IgD-negative memory B cell (primary cell): ENCODE measurements around the gene COX17. TPM values are rescaled to one million over a fixed set of nuclear protein-coding genes. Genes with fewer than 3 reads are reported as not detected.

Experiments
- H3K27ac Mint-ChIP-seq, 3 donors: one replicate each; pipeline ENCODE4 v1.8.0; 2020 to 2022; ENCODE audit warnings: mild to moderate bottlenecking in 3 of 3, mixed read lengths in 3 of 3, moderate library complexity in 1 of 3
- H3K27me3 Mint-ChIP-seq: one replicate; pipeline ENCODE4 v1.8.0; 2021; ENCODE audit warnings: mixed read lengths
- H3K36me3 Mint-ChIP-seq: one replicate; pipeline ENCODE4 v1.8.0; 2020; ENCODE audit warnings: mild to moderate bottlenecking, mixed read lengths
- H3K4me1 Mint-ChIP-seq, 3 donors: one replicate each; pipeline ENCODE4 v1.8.0; 2020 to 2022; ENCODE audit warnings: mixed read lengths in 3 of 3, mild to moderate bottlenecking in 1 of 3
- H3K4me3 Mint-ChIP-seq, 4 donors: one replicate each; pipeline ENCODE4 v1.8.0; 2020 to 2022; ENCODE audit warnings: mild to moderate bottlenecking in 4 of 4, mixed read lengths in 4 of 4, moderate library complexity in 3 of 4
- H3K9me3 Mint-ChIP-seq, 3 donors: one replicate each; pipeline ENCODE4 v1.8.0; 2020 to 2021; ENCODE audit warnings: mixed read lengths in 3 of 3, mild to moderate bottlenecking in 1 of 3
- polyA plus RNA-seq: library from polyadenylated mRNA; unstranded; fragments of 300-500 nt; fragmentation: Illumina TruSeq; gene quantifications from one replicate; pipeline ENCODE4 v1.2.3, GENCODE V29; 2021

COX17 gene
- polyA plus RNA-seq, 1 donor from 2014 or later, result 124 TPM

- Mint-ChIP-seq H3K36me3 (no peaks in the 10 kb centered on the region), H3K27ac (peak overlapping the region; percentile 43 to 95 (median 64)), H3K4me1 (peaks cover 35 to 41% (median 40%) of the 10 kb centered on the region in 3 donors), H3K4me3 (peak overlapping the region; percentile 44 to 91 (median 60)), H3K9me3 (no peaks in the 10 kb centered on the region), H3K27me3 (no peaks in the 10 kb centered on the region)
Observed at GRCh38 chr3:119628390-119628789, 48.8 kb downstream of the COX17 start.

DNA sequence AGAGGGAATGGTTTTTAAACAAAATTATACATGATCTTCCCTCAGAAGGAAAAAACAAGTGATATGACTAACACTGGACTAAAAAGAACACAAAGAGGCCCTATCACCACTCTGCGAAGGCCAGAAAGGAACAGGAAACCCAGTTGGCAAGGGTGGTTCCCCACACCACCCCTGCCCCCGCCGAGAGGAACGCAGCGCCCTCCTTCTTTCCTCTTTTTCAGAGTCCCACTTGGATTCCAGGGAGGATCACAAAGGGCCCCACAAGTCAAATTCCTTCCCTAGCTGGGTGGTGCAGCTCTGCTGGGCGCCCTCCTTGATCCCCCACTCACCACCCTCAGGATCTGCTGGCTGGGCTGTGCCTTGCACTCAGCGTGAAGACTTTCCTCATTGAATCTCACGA is 49.7 kb downstream of the COX17 start:
- Mint-ChIP-seq H3K4me3 (peak overlapping the region; percentile 58 to 91 (median 68)), H3K36me3 (no peaks in the 10 kb centered on the region), H3K4me1 (peaks cover 35 to 41% (median 40%) of the 10 kb centered on the region in 3 donors), H3K9me3 (no peaks in the 10 kb centered on the region), H3K27ac (peak overlapping the region; percentile 64 to 95 (median 76)), H3K27me3 (no peaks in the 10 kb centered on the region)

GRCh38 chr3:119626196-119626595 is 51.0 kb downstream of the COX17 start:
- peak overlapping the region in 1 of 4 donors; percentile 28 for H3K4me3 Mint-ChIP-seq
- H3K27me3 Mint-ChIP-seq, result no peaks in the 10 kb centered on the region
- H3K36me3 Mint-ChIP-seq, result no peaks in the 10 kb centered on the region
- H3K9me3 Mint-ChIP-seq, result no peaks in the 10 kb centered on the region
- peaks cover 33 to 41% (median 39%) of the 10 kb centered on the region in 3 donors for H3K4me1 Mint-ChIP-seq
- H3K27ac Mint-ChIP-seq, result peak overlapping the region in 1 of 3 donors; percentile 30

GRCh38 chr3:119625451-119626153 is 51.6 kb downstream of the COX17 start:
- Mint-ChIP-seq H3K27ac (no peak overlapping the region), H3K27me3 (no peaks in the 10 kb centered on the region), H3K4me3 (peak overlapping the region in 3 of 4 donors; percentile 6 to 43 (median 28)), H3K36me3 (no peaks in the 10 kb centered on the region), H3K9me3 (no peaks in the 10 kb centered on the region), H3K4me1 (peaks cover 33 to 41% (median 37%) of the 10 kb centered on the region in 3 donors)

GRCh38 chr3:119624002-119624720 is 53.0 kb downstream of the COX17 start:
- Mint-ChIP-seq H3K9me3 (no peaks in the 10 kb centered on the region), H3K27ac (no peak overlapping the region)

DNA sequence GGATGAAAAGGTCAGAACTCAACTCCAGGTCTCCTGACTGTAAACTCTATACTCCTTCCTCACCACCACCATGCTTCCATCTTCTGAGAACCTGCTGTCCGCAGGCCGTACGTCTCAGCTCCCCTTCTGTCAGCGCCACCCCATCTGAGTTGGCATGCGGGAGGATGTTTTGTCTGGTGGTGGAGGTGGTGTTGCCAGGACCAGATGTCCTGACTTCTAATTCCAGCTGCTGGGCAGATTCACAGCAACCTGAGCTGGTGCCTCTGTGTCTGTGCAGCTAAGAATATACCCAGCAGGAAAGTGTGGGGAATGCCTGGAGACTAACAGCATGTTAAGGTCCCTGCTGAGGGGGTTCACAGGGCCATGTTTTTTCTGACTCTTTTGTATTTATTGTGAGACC is 56.3 kb downstream of the COX17 start:
- peaks cover 2% of the 10 kb centered on the region for H3K36me3 Mint-ChIP-seq
- no peaks in the 10 kb centered on the region for H3K9me3 Mint-ChIP-seq

More at GRCh38 chr3:119624002-119624720, 53.0 kb downstream of the COX17 start:
- peaks cover 33 to 35% (median 33%) of the 10 kb centered on the region in 3 donors for H3K4me1 Mint-ChIP-seq
- no peaks in the 10 kb centered on the region for H3K36me3 Mint-ChIP-seq
- H3K27me3 Mint-ChIP-seq, result no peaks in the 10 kb centered on the region
- no peak overlapping the region for H3K4me3 Mint-ChIP-seq

More for the DNA sequence above, 56.3 kb downstream of the COX17 start:
- Mint-ChIP-seq H3K27me3 (peaks cover 2% of the 10 kb centered on the region), H3K4me3 (no peak overlapping the region), H3K27ac (peak overlapping the region in 1 of 3 donors; percentile 81), H3K4me1 (peaks cover 5 to 11% (median 9%) of the 10 kb centered on the region in 3 donors)

Other genes with a start within 250 kb of the COX17 start
- 20.9 TPM for gene TMEM39A, start 213.8 kb downstream of the COX17 start, polyA plus RNA-seq
- gene POGLUT1, start 208.4 kb downstream of the COX17 start, polyA plus RNA-seq, result 27.2 TPM
- gene TIMMDC1, start 178.9 kb downstream of the COX17 start, polyA plus RNA-seq, result 89.0 TPM
- 9.3 TPM for gene CD80, start 117.8 kb downstream of the COX17 start, polyA plus RNA-seq
- 29.2 TPM for gene ADPRH, start 97.9 kb downstream of the COX17 start, polyA plus RNA-seq
- not detected for gene PLA1A, start 79.5 kb downstream of the COX17 start, polyA plus RNA-seq
- 2.2 TPM for gene POPDC2, start 16.8 kb downstream of the COX17 start, polyA plus RNA-seq
- gene CFAP91, start 25.6 kb upstream of the COX17 start, polyA plus RNA-seq, result not detected
- gene NR1I2, start 104.7 kb upstream of the COX17 start, polyA plus RNA-seq, result 0.58 TPM